GM21576 (cell line): Measurements from ENCODE around the gene CDK2.
"Not testable (repeated sequence)": the region's sequence is repeated elsewhere in the genome, so short reads cannot be mapped to it uniquely, and the experiment has no call there.

Source experiments
- ATAC-seq: cut with Tn5 transposase; IDR thresholded peaks from one replicate; pipeline ENCODE4 v1.9.1; 2021; ENCODE audit warnings: mild to moderate bottlenecking, moderate library complexity; ENCODE audit not compliant: unreplicated experiment

CDK2 gene

GRCh38 chr12:55966408-55967281 lies at the start of gene CDK2:
TSS of gene CDK2 (plus strand) at chr12:55966830. CDS start at chr12:55967009, 179 bp downstream.
- ATAC-seq = peak; percentile 97

- not testable (repeated sequence) for ATAC-seq
Measured at GRCh38 chr12:55919032-55919431, 47.6 kb upstream of the CDK2 start.

GRCh38 chr12:55922126-55922525 lies 44.5 kb upstream of the CDK2 start:
- ATAC-seq = no peak

GRCh38 chr12:55923648-55924047 lies 43.0 kb upstream of the CDK2 start:
- ATAC-seq = not testable (repeated sequence)

GRCh38 chr12:55925371-55925770 lies 41.3 kb upstream of the CDK2 start:
- no peak for ATAC-seq

GRCh38 chr12:55925870-55926737 lies 40.5 kb upstream of the CDK2 start:
- ATAC-seq = no peak

GRCh38 chr12:55926738-55927587 lies 39.7 kb upstream of the CDK2 start:
- ATAC-seq = peak; percentile 38

GRCh38 chr12:55927588-55928502 lies 38.8 kb upstream of the CDK2 start, which contains the start of gene PYM1:
TSS of gene PYM1 (minus strand) at chr12:55927894. CDS start at chr12:55927761, 133 bp downstream.
- peak; percentile 39 for ATAC-seq

- ATAC-seq = peak; percentile 36
Measured at GRCh38 chr12:55929306-55929791, 37.3 kb upstream of the CDK2 start.

- peak; percentile 19 for ATAC-seq
Measured at GRCh38 chr12:55930771-55931316, 35.8 kb upstream of the CDK2 start, which contains the start of gene DGKA. TSS of gene DGKA (plus strand) at chr12:55931162. CDS start at chr12:55936504, 5,342 bp downstream.

- no peak for ATAC-seq
Measured at GRCh38 chr12:55931317-55931779, 35.3 kb upstream of the CDK2 start.

- ATAC-seq = no peak
Measured at GRCh38 chr12:55931780-55932550, 34.7 kb upstream of the CDK2 start.

GRCh38 chr12:55932551-55932910 lies 34.1 kb upstream of the CDK2 start:
- ATAC-seq = no peak

- ATAC-seq = no peak
Measured at GRCh38 chr12:55933169-55933798, 33.3 kb upstream of the CDK2 start.

- ATAC-seq = no peak
Measured at GRCh38 chr12:55933799-55934742, 32.6 kb upstream of the CDK2 start.

- no peak for ATAC-seq
Measured at GRCh38 chr12:55934773-55935172, 31.9 kb upstream of the CDK2 start.

- no peak for ATAC-seq
Measured at GRCh38 chr12:55935738-55936151, 30.9 kb upstream of the CDK2 start.
